Activated naive CD4-positive, alpha-beta T cell treated with anti-CD3 and anti-CD28 coated beads for 36 hours (primary cell): ENCODE data around the gene ZFAND3. TPM values are rescaled to one million over a fixed set of nuclear protein-coding genes. Genes with fewer than 3 reads are reported as not detected.
"Not testable (repeated sequence)": the region's sequence is repeated elsewhere in the genome, so short reads cannot be mapped to it uniquely, and the experiment has no call there.

Experiments
- CTCF ChIA-PET: fragments of 350-600 bp; sonication (Branson Sonifier 250); formaldehyde crosslinking; loops from one replicate; lab custom pipeline; 2021; ENCODE audit warnings: antibody characterized with exemption; lab: Charles Lee
- DNase-seq: peaks from one replicate; pipeline ENCODE4 v3.0.0-alpha.2; 2020
- H3K27ac Mint-ChIP-seq: one replicate; pipeline ENCODE4 v1.8.0; 2021; ENCODE audit warnings: mild to moderate bottlenecking, mixed read lengths
- H3K27me3 Mint-ChIP-seq: one replicate; pipeline ENCODE4 v1.8.0; 2021; ENCODE audit warnings: low read depth, mixed read lengths
- H3K36me3 Mint-ChIP-seq: one replicate; pipeline ENCODE4 v1.8.0; 2021; ENCODE audit warnings: low read depth, mixed read lengths
- H3K4me1 Mint-ChIP-seq: one replicate; pipeline ENCODE4 v1.8.0; 2021; ENCODE audit warnings: low read depth, mixed read lengths
- H3K4me3 Mint-ChIP-seq: one replicate; pipeline ENCODE4 v1.8.0; 2021; ENCODE audit warnings: mild to moderate bottlenecking, moderate library complexity, mixed read lengths
- H3K9me3 Mint-ChIP-seq: one replicate; pipeline ENCODE4 v1.8.0; 2021; ENCODE audit warnings: mixed read lengths
- intact Hi-C: fragments of 100-400 bp; cut with micrococcal nuclease; formaldehyde crosslinking; loops from one replicate; pipeline ENCODE4 v1.15.1; 2023
- total RNA-seq, 2 experiments: library from RNA; stranded (reverse); gene quantifications; one replicate each; pipeline ENCODE4 v1.2.3, GENCODE V29; 2021

The ZFAND3 gene
- total RNA-seq, 2 experiments from 2014 or later, result 33.6 to 35.3 TPM

DNA sequence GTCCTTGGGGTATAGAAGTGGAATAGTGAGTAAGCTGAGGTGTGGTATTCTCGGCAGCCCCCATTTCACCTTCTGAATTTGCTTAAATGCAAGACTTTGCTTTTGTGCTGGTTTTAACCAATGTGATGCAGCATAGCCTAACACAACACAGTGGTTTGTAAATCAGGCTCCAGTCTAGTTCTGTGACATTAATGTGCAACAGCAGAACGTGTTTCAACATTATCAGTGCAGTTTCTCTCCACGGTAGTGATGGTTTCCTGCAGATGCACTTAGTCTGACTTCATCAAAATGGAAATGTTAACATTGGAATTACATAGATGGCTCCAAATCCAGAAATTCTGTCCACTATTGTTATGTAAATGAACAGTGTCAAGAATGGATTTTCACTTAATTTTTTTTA is 139.5 kb downstream of the ZFAND3 start:
- no peak for DNase-seq
- H3K27me3 Mint-ChIP-seq, result no peaks in the 10 kb centered on the region
- peaks cover 39% of the 10 kb centered on the region for H3K4me1 Mint-ChIP-seq
- no peak overlapping the region for H3K4me3 Mint-ChIP-seq
- peaks cover 4% of the 10 kb centered on the region for H3K9me3 Mint-ChIP-seq
- peaks cover 12% of the 10 kb centered on the region for H3K36me3 Mint-ChIP-seq
- CTCF ChIA-PET, result no interaction called here
- intact Hi-C loops, result no loop called here
- H3K27ac Mint-ChIP-seq, result no peak overlapping the region

- CTCF ChIA-PET, result interaction anchor here (0.6 kb wide), 1 partner anchor 268 kb away, joined by 3 read pairs; no protein-coding TSS in a partner anchor
- no peak for DNase-seq
- Mint-ChIP-seq H3K27ac (no peak overlapping the region), H3K27me3 (no peaks in the 10 kb centered on the region), H3K36me3 (peaks cover 17% of the 10 kb centered on the region), H3K9me3 (peaks cover 4% of the 10 kb centered on the region), H3K4me3 (no peak overlapping the region), H3K4me1 (peaks cover 44% of the 10 kb centered on the region)
- intact Hi-C loops, result no loop called here
These were observed 140.8 kb downstream of the ZFAND3 start for GRCh38 chr6:37960139-37960935.

GRCh38 chr6:37962481-37963080 is 143.1 kb downstream of the ZFAND3 start:
- H3K27ac Mint-ChIP-seq, intact Hi-C loops, H3K27me3 Mint-ChIP-seq, H3K9me3 Mint-ChIP-seq, H3K4me3 Mint-ChIP-seq, DNase-seq: not testable (repeated sequence)
- CTCF ChIA-PET, result interaction anchor here (0.6 to 0.8 kb wide), 3 partner anchors 22 to 88 kb away, joined by 3 to 4 read pairs (median 3); no protein-coding TSS in a partner anchor
- Mint-ChIP-seq H3K4me1 (peaks cover 60% of the 10 kb centered on the region), H3K36me3 (peaks cover 24% of the 10 kb centered on the region)

- intact Hi-C loops, result no loop called here
- Mint-ChIP-seq H3K4me3 (no peak overlapping the region), H3K36me3 (peaks cover 34% of the 10 kb centered on the region), H3K4me1 (peaks cover 63% of the 10 kb centered on the region), H3K9me3 (peaks cover 14% of the 10 kb centered on the region), H3K27me3 (no peaks in the 10 kb centered on the region), H3K27ac (peak overlapping the region; percentile 11)
- DNase-seq, result no peak
- CTCF ChIA-PET, result interaction anchor here (0.7 kb wide), 1 partner anchor 260 kb away, joined by 3 read pairs; no protein-coding TSS in a partner anchor
These were observed 146.6 kb downstream of the ZFAND3 start for GRCh38 chr6:37965964-37966676.

DNA sequence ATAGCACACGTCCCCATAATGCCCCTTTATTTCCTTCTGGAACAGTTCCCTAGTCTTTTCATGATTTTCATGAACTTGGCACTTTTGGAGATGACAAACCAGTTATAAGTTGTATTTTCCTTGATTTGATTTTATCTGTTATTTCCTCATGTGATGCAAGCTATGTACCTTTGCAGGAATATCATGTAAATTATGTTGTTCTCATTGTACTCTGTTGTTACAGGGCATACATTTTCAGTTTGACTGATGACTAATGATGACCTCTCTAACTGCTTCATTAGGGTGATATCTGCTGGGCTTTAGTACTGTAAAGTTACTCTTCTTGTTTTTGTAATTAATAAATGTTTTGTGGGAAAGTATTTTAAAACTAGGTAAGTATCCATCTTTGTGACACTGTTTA is 147.3 kb downstream of the ZFAND3 start:
- CTCF ChIA-PET, result interaction anchor here (0.7 kb wide), 1 partner anchor 261 kb away, joined by 3 read pairs; no protein-coding TSS in a partner anchor
- H3K4me1 Mint-ChIP-seq, result peaks cover 65% of the 10 kb centered on the region
- no peak overlapping the region for H3K27ac Mint-ChIP-seq
- no peaks in the 10 kb centered on the region for H3K27me3 Mint-ChIP-seq
- intact Hi-C loops, result no loop called here
- no peak for DNase-seq
- H3K36me3 Mint-ChIP-seq, result peaks cover 34% of the 10 kb centered on the region
- H3K9me3 Mint-ChIP-seq, result peaks cover 14% of the 10 kb centered on the region
- H3K4me3 Mint-ChIP-seq, result no peak overlapping the region

- peaks cover 59% of the 10 kb centered on the region for H3K4me1 Mint-ChIP-seq
- intact Hi-C loops, result no loop called here
- H3K4me3 Mint-ChIP-seq, result no peak overlapping the region
- no peaks in the 10 kb centered on the region for H3K27me3 Mint-ChIP-seq
- CTCF ChIA-PET, result no interaction called here
- H3K9me3 Mint-ChIP-seq, result peaks cover 10% of the 10 kb centered on the region
- peaks cover 26% of the 10 kb centered on the region for H3K36me3 Mint-ChIP-seq
- DNase-seq, result no peak
- no peak overlapping the region for H3K27ac Mint-ChIP-seq
These were observed 148.1 kb downstream of the ZFAND3 start for GRCh38 chr6:37967651-37968050.

DNA sequence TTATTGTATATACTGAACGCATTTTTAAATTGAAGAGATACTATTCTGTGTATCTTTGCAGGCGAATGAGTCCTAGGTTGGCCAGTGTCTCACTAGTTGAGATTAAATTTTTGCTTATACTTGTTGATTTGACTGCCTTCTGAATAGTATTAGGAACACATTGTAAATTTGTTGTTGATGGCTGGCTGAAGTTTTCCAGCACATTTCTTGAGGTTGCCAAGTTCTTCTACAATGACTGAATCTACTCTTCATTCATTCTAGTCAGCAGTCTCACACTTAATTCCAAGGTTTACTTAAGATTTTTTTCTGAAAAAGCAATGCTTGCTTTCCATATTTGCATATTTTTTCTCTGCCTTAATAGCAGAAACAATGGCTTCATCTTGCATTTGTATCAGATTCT is 151.7 kb downstream of the ZFAND3 start:
- no peaks in the 10 kb centered on the region for H3K27me3 Mint-ChIP-seq
- no peak overlapping the region for H3K27ac Mint-ChIP-seq
- no peak for DNase-seq
- peaks cover 37% of the 10 kb centered on the region for H3K4me1 Mint-ChIP-seq
- peaks cover 31% of the 10 kb centered on the region for H3K36me3 Mint-ChIP-seq
- no peak overlapping the region for H3K4me3 Mint-ChIP-seq
- H3K9me3 Mint-ChIP-seq, result peaks cover 26% of the 10 kb centered on the region
- CTCF ChIA-PET, result no interaction called here
- intact Hi-C loops, result no loop called here

DNA sequence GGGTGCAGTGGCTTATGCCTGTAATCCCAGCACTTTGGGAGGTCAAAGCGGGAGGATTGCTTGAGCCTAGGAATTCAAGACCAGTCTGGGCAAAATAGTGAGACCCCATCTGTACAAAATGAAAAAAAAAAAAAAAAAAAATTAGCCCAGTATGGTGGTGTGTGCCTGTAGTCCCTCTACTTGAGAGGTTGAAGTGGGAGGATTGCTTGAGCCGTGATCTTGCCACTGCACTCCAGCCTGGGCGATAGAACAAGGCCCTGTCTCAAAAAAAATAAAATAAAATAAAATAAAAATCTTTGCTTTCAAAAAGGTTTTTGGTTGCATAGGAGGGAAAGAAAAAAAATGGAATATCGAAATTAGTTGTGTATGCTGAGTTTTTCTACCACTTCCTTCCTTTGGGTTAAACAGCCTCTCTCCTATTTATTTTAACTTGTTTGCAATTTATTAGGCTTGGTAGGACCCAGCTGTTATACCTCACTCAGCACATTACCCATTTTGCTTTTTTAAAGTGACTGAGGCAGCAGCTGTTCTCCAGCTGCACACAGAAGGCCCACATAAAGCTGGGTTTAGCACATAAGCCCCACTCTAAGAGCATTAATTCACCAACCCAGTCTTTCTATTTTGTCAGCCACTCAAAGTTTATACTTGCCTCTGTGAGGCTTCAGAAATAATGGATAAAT is 152.3 kb downstream of the ZFAND3 start:
- H3K4me1 Mint-ChIP-seq, result peaks cover 36% of the 10 kb centered on the region
- CTCF ChIA-PET, result interaction anchor here (0.6 kb wide), 1 partner anchor 12 kb away, joined by 3 read pairs; no protein-coding TSS in a partner anchor
- peaks cover 25% of the 10 kb centered on the region for H3K9me3 Mint-ChIP-seq
- H3K36me3 Mint-ChIP-seq, result peaks cover 28% of the 10 kb centered on the region
- no peak for DNase-seq
- no peak overlapping the region for H3K4me3 Mint-ChIP-seq
- H3K27ac Mint-ChIP-seq, result no peak overlapping the region
- no peaks in the 10 kb centered on the region for H3K27me3 Mint-ChIP-seq
- intact Hi-C loops, result no loop called here

- no peak overlapping the region for H3K4me3 Mint-ChIP-seq
- no peaks in the 10 kb centered on the region for H3K27me3 Mint-ChIP-seq
- no peak overlapping the region for H3K27ac Mint-ChIP-seq
- H3K36me3 Mint-ChIP-seq, result peaks cover 19% of the 10 kb centered on the region
- DNase-seq, result no peak
- intact Hi-C loops, result no loop called here
- peaks cover 32% of the 10 kb centered on the region for H3K4me1 Mint-ChIP-seq
- CTCF ChIA-PET, result interaction anchor here (0.5 kb wide), 1 partner anchor 648 kb away, joined by 3 read pairs; no protein-coding TSS in a partner anchor
- H3K9me3 Mint-ChIP-seq, result peaks cover 19% of the 10 kb centered on the region
These were observed 153.6 kb downstream of the ZFAND3 start for GRCh38 chr6:37972994-37973757.

DNA sequence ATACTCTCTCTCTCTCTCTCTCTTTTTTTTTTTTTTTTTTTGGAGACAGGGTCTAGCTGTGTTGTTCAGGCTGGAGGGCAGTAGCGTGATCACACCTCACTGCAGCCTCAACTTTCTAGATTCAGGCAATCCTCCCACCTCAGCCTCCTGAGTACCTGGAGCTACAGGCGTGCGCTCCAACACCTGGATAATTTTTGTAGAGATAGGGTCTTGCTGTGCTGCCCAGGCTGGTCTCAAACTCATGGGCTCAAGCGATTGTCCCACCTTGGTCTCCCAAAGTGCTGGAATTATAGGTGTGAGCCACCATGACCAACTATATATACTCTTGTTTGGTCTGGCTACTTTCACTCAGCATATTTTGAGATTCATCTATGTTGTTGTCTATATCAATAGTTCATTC is 154.9 kb downstream of the ZFAND3 start:
- CTCF ChIA-PET, result no interaction called here
- H3K27ac Mint-ChIP-seq, result no peak overlapping the region
- H3K36me3 Mint-ChIP-seq, result peaks cover 16% of the 10 kb centered on the region
- peaks cover 38% of the 10 kb centered on the region for H3K4me1 Mint-ChIP-seq
- no peaks in the 10 kb centered on the region for H3K27me3 Mint-ChIP-seq
- no peak for DNase-seq
- intact Hi-C loops, result no loop called here
- H3K4me3 Mint-ChIP-seq, result no peak overlapping the region
- H3K9me3 Mint-ChIP-seq, result peaks cover 15% of the 10 kb centered on the region

GRCh38 chr6:37974943-37975342 is 155.4 kb downstream of the ZFAND3 start:
- no peak overlapping the region for H3K4me3 Mint-ChIP-seq
- intact Hi-C loops, result no loop called here
- no peaks in the 10 kb centered on the region for H3K27me3 Mint-ChIP-seq
- CTCF ChIA-PET, result no interaction called here
- H3K27ac Mint-ChIP-seq, result no peak overlapping the region
- peaks cover 16% of the 10 kb centered on the region for H3K36me3 Mint-ChIP-seq
- no peak for DNase-seq
- H3K9me3 Mint-ChIP-seq, result peaks cover 15% of the 10 kb centered on the region
- peaks cover 41% of the 10 kb centered on the region for H3K4me1 Mint-ChIP-seq
